Thyroid gland (tissue), 4 donors: ENCODE data around the gene OR10H2.

ENCODE experiments used
- POLR2A ChIP-seq, 2 donors: fragments of 450-650 bp; IDR thresholded peaks; one replicate each; pipeline ENCODE4 v1.6.1; 2017; ENCODE audit warnings: antibody characterized with exemption in 2 of 2, mild to moderate bottlenecking in 2 of 2, moderate library complexity in 1 of 2
- TF ChIP-seq, protein P1 (sequence below), 6 experiments: fragments of 200-600 bp in 3 of 6; fragments of 450-650 bp in 3 of 6; sonication (generic) in 3 of 6; IDR thresholded peaks; one replicate each; pipeline ENCODE4 v1.5.1; 2016 to 2019; ENCODE audit warnings: antibody characterized with exemption in 6 of 6, mild to moderate bottlenecking in 2 of 6, inconsistent platforms in 1 of 6, moderate library complexity in 1 of 6

DNA sequence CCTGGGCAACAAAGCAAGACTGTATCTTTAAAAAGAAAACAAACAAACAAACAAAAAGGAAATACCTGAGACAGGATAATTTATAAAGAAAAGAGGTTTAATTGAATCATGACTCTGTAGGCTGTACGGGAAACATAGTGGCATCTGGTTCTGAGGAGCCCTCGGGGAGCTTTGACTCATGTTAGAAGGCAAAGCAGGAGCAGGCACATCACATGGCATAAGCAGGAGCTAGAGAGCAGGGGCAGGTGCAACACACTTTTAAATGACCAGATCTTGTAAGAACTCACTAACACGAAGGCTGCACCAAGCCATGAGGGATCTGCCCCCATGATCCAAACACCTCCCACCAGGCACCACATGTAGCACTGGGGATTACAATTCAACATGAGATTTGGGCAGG is 13.2 kb upstream of the OR10H2 start:
- TF ChIP-seq, protein P1, sequence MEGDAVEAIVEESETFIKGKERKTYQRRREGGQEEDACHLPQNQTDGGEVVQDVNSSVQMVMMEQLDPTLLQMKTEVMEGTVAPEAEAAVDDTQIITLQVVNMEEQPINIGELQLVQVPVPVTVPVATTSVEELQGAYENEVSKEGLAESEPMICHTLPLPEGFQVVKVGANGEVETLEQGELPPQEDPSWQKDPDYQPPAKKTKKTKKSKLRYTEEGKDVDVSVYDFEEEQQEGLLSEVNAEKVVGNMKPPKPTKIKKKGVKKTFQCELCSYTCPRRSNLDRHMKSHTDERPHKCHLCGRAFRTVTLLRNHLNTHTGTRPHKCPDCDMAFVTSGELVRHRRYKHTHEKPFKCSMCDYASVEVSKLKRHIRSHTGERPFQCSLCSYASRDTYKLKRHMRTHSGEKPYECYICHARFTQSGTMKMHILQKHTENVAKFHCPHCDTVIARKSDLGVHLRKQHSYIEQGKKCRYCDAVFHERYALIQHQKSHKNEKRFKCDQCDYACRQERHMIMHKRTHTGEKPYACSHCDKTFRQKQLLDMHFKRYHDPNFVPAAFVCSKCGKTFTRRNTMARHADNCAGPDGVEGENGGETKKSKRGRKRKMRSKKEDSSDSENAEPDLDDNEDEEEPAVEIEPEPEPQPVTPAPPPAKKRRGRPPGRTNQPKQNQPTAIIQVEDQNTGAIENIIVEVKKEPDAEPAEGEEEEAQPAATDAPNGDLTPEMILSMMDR (IDR thresholded peaks at IDR 0.05), result no peak
- TF ChIP-seq POLR2A (IDR thresholded peaks at IDR 0.05), result no peak
